GM11168 (cell line): ENCODE results near the gene NCKAP5L.

ENCODE experiments used
- in situ Hi-C: fragments of 300-500 bp; cut with MboI; formaldehyde crosslinking; loops from one replicate; pipeline ENCODE4 v1.12.0; 2022; ENCODE audit warnings: low sequenced_read_pairs; ENCODE audit not compliant: unreplicated experiment

NCKAP5L gene

DNA sequence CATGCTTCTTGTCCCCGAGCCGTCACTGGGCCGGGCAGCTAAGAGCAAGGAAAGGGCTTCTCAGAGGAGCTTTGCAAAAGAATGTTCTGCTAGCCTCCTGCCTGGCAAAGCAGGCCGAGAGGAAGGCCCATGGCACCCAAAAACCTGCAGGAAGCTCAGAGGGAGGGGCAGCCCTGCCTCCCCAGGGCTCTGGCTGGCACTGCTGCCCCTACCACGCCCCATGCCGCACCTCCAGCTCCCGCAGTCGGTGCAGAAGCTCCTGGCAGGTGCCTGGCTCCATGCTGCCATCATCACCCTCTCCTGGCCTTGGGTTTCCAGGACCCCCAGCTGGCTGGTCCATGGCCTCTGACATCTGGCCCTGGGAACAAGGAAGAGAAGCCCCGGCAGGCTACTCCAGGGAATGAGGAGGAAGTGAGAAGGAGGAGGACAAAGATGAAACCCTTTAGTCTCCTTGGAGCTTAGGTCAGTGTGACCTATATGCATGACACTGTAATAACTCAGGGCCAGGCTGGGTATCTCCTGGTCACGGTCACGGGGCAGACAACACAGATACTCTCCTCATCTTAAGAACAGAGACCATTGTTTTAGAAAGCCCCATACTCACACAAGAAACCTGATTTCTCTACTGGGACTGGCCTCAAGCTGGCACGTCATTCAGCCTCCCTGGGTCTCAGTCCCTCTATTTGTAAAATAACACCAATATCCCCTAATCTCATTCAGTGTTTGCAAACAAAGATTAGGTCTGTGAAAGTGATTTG, 24.3 kb downstream of the NCKAP5L start:
- in situ Hi-C loops, result no loop called here

DNA sequence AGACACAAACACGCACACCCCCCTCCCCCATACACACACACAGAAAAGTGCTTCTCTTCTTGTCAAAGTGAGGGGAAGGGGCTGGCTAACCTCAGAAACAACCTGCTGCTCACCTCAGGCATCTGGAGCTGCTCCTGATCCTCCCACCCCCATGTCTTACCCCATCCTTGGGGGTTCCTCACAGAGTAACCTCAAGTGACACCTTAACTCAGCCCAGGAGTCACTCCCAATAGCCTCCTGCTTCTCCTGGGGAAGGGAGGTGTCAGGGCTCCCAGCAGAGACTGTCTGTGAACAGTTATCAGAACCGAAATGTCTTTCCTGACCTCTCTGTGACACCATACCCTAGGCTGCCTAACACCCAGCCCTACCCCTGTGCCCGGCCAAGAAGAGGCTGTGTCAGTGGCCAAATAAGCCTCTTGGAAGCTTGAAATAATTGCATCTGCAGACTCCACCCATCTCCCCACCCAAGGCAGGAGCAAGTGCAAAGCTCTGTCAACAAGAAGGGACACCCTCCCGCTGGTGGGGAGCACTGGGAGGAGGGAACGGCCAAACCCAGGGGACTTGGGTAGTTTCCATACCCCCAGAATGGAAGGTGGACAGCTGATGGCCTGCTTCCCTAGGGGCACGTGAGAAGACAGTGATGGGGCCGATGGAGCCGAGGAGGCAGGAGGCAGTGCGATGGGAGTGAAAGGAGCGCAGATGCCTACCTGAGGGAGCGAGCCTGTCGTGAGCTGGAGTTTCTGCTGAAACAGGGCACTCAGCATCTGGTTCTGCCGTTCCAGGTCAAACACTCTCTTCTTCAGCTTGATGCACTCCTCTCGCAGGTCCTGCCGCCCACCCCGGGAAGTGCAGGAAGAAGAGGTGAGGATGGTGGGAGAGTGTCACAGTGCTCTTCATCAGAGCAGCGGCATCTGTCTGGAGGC, 26.8 kb downstream of the NCKAP5L start:
- in situ Hi-C loops, result no loop called here

DNA sequence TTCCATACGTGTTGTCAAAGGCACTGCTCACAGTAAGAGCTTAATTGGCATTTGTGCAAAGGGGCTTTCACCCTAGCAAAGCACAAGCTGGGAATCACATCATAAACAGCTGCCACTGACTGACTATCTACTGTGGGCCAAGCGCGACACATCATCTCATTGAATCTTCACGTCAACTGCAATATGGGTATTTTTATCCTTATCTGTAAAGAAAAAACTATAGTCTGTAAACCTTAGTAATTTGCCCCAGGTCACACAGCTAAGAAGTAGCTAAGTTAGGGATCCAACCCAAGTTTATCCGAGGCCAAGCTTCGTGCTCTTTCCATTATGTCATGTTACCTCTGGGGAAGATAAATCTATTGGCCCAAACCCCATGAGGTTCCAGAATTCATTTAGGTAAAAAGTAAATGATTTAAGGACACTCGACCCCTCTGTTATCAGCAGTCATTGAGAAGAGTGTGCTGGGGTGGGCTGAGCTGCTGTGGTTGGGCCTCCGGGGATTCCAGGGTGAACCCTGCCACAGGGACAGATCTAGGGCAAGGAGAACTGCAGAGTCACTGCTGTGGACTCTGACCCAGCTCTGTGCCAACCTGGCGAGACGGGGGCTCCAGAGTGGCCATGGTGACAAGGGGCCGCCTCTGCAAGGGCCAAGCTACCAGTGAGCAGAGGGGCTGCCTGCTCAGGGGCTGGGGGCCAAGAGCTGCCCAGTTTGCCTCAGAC, 27.6 kb downstream of the NCKAP5L start:
- in situ Hi-C loops, result no loop called here

DNA sequence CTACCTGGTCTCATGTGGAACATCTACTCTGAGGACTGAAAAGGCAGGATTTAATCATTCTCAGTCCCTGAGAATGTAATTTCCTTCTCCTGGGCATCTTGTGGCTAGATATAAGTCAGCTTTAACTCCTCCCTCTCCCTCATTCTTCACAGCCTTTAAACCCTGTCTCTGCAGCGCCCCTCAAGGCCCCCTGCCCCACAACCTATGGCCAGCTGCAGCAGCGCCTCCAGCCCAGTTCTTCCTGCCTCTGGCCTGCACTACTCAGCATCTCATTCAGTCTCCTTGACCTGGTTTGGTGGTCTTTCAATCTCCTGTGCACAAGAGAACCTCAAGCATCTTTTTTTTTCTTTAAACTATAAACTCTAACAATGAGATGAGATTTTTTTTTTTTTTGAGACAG, 29.3 kb downstream of the NCKAP5L start:
- in situ Hi-C loops, result no loop called here

DNA sequence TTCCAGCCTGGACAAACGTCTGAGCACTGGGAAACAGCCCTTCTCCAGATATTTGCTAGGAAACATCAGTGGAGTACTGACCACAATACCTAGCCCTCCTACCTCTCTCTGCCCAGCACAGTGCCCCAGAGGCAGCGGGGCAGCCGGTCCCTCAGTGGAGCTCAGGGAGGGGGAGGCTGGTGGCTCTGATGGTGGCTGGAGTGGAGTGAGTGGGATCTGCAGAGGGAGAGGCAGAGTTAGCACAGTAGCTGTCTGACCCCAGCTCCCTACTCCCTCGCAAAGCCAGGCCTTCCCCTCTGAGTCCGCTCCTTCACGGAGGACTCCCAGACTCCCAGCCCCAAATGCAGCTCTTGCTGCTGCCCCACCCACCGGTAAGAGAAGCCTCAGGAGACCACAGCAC, 30.0 kb downstream of the NCKAP5L start:
- in situ Hi-C loops, result no loop called here

DNA sequence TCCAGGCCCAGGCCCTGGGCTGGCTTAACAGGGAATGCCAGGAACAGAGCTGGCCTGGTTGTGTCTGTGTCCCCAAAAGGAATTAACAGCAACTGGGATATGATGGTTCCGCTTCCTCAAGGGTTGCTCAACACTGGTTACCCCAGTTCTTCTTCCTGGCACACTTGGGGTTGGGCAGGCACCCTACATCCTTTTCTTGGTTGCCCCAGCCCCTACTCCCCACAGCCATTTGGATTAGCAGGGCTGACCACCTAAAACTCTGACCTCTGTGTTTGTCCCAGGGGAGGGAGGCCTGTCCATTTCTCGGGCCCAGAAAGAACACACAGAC, 30.8 kb downstream of the NCKAP5L start:
- in situ Hi-C loops, result no loop called here

DNA sequence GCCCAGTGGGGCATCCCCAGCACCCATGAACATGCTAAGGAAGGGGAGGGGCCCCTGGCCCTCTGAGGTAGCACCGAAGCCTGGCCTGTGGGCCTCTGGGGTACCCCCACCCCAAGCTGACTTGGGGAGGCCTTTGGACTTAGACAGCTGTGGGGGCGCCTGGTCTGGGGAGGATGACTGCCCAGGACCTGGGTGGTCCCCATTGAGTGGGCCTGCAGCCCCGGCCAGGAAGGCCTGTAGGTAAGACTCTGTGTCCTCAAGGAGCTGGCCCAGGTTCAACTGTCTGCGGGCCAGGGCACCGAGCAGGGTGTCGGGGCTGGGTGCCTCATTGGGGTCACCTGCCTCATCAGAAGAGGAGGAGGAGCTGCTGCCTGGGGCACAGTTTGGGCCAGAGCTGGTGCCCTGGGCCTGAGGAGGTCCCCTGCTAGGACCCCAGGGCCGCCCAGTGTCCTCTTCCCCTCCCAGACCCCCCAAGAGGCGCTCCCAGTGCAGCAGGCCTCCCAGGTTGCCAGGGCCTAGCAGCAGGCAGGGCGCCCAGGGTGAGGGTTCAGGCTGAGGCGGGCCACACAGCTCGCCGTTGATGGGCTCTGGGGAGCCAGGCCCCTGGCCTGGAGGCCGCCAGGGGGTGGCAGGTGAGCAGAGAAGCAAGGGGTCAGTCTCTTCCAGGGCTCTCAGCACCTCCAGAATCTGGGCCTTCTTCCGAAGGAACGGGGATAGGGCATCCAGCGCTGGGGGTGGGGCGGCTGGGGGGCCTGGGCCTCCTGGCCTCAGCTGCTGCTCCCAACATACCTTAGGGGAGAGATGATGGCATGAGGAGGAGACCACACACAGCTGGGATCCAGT, 31.4 kb downstream of the NCKAP5L start:
- in situ Hi-C loops, result no loop called here

DNA sequence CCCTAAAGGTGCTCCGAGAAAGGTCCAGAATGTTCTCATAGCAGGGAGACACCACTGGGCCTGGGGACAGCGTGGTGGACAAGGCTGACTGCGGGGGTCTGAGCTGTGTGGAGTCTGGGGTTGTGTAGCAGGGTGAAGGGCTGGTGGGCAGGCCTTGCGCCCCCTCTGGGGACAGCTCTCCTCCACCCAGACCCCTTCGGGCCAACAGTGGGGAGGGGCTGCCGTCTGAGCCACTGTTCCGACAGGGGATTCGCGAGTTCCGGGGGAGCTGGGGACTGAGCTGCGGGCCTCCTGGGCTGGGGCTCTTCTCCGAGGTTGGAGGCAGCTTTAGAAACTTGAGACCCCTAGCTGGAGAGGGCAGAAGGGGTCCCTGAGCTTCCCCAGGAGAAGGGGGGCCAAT, 32.1 kb downstream of the NCKAP5L start:
- in situ Hi-C loops, result no loop called here

DNA sequence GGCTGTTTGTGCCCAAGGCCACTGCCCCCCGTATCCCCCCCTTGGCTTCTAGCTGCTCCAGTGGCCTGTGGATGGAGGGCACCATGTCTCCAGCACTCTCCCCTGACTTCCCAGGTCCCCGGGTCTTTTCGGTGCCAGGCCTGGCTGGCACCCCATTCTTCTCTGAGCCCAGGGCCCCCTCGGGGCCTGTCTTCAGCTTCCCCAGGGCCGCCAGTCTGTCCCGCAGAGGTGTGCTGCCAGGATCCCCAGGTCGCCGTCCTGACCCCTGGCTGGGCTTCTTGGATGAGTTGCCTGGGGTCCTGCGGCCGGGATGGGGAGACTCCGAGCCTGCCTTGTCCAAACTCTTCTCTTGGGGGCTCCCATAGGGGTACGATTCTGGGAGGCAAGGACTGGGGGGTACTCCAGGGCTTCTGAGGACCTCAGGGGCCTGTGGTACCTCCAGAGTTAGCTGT, 32.5 kb downstream of the NCKAP5L start:
- in situ Hi-C loops, result no loop called here

DNA sequence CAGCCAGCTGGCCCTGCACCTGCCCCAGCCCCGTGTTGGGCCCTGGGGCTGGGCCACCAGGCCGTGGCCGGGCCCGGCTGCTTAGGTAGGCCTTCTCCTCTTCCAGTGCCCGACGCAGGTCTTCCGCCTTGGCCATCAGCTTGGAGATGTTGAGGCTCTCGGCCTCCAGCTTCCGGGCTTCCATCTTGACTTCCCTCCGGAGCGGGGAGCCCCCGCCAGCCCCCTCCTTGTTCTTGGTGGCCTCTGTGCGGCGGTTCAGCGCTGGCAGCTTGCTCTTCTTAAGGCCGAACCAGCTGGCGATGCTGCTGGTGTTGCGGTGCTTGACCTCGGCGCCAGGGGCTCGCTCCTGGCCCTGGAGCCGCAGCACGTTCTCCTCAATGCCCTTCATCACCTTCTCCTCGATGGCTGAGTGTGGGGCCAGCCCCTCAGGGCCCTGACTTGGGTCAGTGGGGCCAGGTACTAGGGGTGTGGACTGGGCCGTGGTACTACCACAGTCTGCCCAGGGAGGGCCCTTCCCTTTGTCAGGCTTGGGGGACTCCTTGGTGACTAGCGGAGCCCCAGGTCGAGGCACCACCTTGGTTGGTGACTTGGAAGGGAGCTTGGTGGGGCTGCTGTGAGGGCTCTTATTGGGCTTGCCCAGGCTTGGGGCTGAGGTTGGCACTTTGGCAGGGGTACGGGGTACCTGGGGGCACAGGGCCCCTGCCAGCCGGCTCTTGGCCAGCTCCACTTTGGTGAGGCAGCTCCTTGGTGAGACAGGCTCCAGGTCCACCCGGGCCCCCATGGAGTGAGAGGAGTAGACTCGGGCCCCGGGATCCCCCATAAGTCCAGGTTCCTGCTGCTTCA, 33.2 kb downstream of the NCKAP5L start:
- in situ Hi-C loops, result no loop called here

DNA sequence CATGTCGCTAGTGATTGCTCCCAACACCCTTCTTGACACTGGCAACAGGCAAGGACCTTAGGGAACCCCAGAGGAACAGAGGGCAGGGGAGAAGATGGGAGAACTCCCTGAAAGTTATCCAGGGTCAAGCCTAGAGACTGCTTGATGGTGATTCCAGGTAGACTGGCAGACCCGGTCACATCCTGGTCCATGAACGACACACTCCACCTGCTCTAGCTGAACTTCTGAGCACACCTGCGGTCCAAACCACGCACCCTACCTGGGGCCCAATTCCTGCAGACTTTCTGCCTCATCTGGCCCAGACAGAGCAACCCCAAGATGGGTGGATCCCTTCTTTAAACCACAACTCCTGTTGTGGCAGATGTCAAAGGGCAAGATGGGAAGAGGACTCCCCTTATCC, 34.2 kb downstream of the NCKAP5L start:
- in situ Hi-C loops, result no loop called here

DNA sequence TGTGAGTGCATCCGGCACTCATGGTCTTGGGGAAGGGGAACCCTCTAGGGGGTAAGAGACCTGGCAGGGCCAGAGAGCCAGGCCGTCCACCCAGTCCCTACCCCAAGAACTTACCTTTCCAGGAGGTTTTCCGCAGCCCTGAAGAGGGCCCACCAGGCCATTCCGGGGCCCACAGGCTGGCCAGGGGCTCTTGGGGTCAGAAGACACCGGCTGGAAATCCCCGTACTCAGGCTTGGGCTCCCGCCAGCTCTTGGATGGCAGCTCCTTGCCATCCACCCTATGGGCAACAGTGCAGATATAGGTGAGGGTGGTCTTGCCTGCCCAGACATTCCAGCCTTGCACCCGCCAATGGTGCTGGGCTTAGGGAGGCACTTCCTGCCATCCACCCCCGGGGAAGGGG, 34.6 kb downstream of the NCKAP5L start:
- in situ Hi-C loops, result no loop called here

DNA sequence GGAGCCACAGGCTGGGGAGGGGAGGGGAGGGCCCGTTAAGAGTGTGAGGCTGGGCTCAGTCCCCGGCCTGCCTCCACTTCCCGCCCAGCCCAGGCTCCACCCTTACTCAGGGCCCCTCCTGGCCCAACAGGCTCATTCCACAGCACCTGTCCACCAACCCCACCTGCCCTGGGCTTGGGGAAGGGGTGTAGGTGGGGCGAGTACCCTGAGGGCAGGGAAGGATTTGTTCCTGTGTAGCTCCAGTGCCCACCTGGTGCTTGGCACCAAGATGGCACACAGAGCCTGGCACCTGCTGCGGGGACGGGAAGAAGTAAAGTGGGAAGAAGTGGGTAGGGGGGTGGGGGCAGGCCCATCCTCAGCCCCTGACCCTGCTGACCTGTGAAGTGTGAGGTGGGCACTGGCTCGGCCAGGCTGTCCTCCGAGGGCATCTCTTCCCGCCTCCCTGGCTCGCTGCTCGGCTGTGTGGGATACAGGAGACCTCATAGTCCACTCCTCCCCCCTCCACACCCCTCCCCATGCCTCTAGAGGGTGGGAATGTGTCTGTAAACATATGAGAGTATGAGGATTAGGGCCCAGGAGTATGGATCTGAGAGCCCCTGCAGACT, 35.1 kb downstream of the NCKAP5L start:
- in situ Hi-C loops, result no loop called here

DNA sequence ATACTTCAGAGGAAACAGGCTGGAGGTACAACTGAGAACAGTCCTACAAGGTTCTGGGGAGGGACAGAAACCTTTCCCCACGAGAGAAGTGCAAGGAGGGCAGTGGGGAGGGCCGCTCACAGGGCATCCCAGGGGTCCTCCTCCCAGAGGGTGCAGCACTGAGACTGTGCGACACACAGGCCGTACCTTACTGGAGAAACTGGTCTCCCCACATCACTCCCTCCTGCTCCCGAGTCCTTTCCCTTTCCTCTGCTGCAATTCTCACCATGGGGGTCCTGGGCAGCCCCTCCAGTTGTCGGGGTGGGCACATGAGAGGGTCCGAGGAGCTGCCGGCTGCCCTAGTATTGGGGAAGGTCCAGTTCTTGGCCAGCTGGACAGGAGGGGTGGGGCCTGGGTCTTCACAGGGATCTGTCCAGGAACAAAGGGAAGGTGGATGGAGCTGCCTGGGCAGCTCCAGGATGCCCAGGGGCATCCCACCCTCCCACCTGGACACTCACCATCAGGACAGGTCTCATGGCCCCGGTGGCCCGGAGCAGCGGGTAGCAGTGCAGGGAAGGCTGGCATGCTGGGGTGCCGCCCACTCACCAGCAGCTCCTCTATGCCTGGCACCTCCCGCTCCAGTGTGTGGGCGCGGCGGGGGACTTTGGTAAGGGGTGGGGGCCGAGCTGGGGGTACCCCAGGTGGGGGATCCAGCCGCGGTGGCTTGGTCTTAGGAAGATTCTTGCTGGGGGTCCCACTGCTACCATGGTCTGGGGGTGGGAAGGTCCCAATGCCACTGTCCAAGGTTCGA, 35.8 kb downstream of the NCKAP5L start:
- in situ Hi-C loops, result no loop called here

DNA sequence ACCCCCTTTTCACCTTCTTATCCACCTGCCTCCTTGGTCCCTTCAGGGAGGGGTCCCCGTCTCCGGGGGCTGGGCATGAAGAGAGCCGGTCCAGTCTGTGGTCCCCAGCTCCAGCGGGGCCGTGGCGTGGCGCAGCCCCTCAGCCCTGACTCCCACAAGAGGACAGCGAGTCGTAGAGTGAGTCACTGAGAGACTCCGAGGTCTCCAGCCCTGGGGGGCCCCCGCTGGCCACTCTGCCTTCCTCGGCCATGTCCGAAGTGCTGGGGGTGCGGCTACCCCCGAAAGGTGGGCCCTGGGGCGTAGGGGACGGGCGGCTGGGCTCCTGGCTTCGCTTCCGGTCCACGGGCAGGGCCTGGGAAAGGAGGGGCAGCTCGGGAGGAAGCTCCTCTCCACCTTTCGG, 36.5 kb downstream of the NCKAP5L start:
- in situ Hi-C loops, result no loop called here

DNA sequence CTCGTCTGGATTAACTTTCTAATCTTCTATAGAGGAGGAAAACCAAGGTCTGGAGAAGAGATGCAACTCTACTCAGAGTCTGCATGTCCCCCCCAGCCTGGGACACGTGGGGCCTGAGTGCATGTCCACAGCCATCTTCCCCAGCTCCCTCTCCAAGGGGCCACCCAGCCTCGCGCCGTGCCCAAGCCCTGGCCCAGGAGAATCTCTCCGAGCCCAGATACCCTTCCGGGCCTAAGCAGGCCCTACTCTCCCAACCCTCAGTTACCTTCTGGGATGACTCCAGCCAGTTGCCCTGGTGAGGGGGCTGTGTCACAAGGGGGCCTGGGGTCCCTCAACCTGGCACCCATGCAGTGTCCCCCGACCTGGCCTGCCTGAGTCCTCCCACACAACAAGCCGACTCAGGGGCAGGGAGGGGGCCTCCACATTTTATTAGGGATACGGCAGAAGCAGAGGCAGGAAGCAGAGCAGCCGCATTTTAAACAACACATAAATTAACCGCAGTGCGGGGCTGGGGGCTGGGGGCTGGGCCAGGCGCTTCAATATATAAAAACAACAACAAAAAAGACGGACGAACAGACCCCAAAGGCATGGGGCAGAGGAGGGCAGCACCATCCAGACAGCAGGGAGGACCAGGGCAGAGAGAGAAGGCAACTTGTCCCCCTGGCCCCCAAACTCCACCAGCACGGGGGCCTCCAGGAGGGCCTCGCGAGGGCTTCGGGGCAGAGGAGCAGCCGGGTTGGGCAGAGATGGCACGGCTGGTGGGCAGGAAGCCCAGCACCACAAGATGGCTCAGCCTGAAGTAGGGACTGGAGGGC, 37.3 kb downstream of the NCKAP5L start:
- in situ Hi-C loops, result no loop called here

DNA sequence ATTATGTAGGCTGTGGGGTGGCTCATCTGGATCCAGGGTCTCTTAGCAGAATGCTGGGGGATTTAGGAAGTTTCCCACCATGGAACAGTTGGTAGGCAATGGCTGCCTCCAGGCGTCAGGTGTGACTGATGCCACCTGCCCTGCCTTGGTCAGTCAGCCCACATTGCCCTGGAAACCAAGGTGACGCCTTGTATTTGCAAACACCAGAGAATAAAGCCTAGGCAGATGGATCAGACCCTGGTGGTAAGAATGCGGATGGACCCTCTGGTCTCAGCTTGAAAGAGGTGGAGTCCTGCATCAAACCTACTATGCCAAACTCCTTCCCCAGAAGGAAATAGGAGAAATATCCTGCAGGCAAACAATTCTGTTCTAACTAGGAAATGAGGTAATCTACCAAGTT, 38.2 kb downstream of the NCKAP5L start:
- in situ Hi-C loops, result no loop called here
